Neural crest cell (in vitro differentiated cells): ENCODE results near the gene CD163L1. TPM values are rescaled to one million over a fixed set of nuclear protein-coding genes. Genes with fewer than 3 reads are reported as not detected.
"Not testable (repeated sequence)": the region's sequence is repeated elsewhere in the genome, so short reads cannot be mapped to it uniquely, and the experiment has no call there.

ENCODE experiments used
- DNase-seq: peaks from one replicate; pipeline ENCODE4 v3.0.0; 2021; ENCODE audit warnings: low read depth, mixed read lengths, low spot score
- H3K27ac Mint-ChIP-seq: one replicate; pipeline ENCODE4 v1.8.0; 2021; ENCODE audit warnings: mild to moderate bottlenecking, mixed read lengths; ENCODE audit not compliant: unreplicated experiment
- H3K27me3 Mint-ChIP-seq: 2 replicates; pipeline ENCODE4 v1.8.0; 2021; ENCODE audit warnings: low read depth, mild to moderate bottlenecking, mixed read lengths
- H3K36me3 Mint-ChIP-seq: 2 replicates; pipeline ENCODE4 v1.8.0; 2021; ENCODE audit warnings: low read depth, mild to moderate bottlenecking, mixed read lengths
- H3K4me1 Mint-ChIP-seq: 2 replicates; pipeline ENCODE4 v1.8.0; 2021; ENCODE audit warnings: mixed read lengths
- H3K4me3 Mint-ChIP-seq: one replicate; pipeline ENCODE4 v1.8.0; 2021; ENCODE audit warnings: mild to moderate bottlenecking, mixed read lengths
- H3K9me3 Mint-ChIP-seq: 2 replicates; pipeline ENCODE4 v1.8.0; 2021; ENCODE audit warnings: mixed read lengths
- total RNA-seq: library from RNA; stranded (reverse); gene quantifications from 2 replicates; pipeline ENCODE4 v1.2.1, GENCODE V29; 2021
- TF ChIP-seq, protein P1 (sequence below): fragments of 200-600 bp; sonication (generic); conservative IDR thresholded peaks from 2 replicates; pipeline ENCODE4 v1.5.0; 2021; ENCODE audit warnings: antibody characterized with exemption, mild to moderate bottlenecking

Gene CD163L1
- total RNA-seq, 1 donor from 2014 or later: 1.2 TPM

DNA sequence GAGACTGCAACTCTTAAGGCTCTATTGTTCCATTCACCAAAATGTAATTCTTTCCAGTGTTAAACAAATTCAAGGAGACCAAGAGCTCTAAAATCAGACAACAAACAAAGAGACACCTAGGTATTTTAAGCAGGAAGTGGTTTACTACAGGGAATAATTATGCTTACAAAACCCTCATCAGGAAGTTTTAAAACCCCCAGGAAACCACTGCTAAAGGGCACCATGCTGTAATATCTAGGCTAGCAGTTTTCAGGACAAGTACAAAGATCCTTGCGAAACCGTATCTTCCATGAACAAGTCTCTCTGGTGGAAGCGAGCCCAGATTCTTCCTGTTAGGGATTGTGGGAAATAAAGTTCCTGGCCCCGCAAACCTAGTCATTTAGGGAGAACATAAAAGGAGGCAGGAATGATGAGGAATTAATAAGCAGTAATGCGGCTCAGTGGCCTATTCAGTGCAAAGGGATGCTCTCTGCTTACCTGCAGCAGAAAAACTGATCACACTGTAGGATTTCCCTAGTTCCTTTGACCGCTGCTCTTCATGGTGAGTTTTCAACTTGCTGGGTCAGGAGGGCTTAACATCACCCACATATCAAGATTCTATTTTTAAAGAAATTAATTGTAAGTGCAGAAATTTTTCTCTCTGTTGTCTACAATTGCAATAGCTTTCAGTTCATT lies 97.3 kb downstream of the CD163L1 start:
- no peak overlapping the region for H3K27ac Mint-ChIP-seq
- no peak for DNase-seq

DNA sequence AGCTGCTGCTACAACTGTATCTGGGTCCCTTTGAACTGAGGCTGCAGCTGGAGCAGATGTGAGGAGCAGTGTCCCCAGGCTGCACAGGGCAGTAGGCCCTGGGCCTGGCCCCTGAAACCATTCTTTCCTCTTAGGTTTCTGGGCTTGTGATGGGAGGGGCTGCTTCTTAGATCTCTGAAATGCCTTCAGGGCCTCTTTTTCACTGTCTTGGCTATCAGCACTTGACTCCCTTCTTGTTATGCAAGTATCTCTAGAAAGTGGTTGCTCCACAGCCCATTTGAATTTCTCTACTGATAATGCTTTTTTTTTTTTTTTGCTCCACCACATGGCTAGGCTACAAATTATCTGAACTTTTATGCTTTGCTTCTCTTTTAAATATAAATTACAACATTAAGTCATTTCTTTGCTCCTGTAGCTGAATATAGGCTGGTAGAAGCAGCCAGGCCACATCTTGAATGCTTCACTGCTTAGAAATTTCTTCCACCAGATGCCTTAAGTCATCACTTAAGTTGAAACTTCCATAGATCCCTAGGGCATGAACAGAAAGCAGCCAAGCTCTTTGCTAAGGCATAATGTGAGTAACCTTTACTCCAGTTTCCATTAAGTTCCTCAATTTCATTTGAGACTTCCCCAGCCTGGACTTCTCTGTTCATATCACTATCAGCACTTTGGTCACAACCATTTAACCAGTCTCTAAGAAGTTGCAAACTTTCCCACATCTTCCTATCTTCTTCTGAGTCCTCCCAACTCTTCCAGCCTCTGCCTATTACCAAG lies 98.9 kb downstream of the CD163L1 start:
- Mint-ChIP-seq H3K27ac (no peak overlapping the region), H3K27me3 (no peaks in the 10 kb centered on the region), H3K4me1 (peaks cover 5% of the 10 kb centered on the region), H3K36me3 (no peaks in the 10 kb centered on the region), H3K4me3 (no peak overlapping the region), H3K9me3 (peaks cover 3% of the 10 kb centered on the region)
- TF ChIP-seq, protein P1, sequence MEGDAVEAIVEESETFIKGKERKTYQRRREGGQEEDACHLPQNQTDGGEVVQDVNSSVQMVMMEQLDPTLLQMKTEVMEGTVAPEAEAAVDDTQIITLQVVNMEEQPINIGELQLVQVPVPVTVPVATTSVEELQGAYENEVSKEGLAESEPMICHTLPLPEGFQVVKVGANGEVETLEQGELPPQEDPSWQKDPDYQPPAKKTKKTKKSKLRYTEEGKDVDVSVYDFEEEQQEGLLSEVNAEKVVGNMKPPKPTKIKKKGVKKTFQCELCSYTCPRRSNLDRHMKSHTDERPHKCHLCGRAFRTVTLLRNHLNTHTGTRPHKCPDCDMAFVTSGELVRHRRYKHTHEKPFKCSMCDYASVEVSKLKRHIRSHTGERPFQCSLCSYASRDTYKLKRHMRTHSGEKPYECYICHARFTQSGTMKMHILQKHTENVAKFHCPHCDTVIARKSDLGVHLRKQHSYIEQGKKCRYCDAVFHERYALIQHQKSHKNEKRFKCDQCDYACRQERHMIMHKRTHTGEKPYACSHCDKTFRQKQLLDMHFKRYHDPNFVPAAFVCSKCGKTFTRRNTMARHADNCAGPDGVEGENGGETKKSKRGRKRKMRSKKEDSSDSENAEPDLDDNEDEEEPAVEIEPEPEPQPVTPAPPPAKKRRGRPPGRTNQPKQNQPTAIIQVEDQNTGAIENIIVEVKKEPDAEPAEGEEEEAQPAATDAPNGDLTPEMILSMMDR: no peak
- DNase-seq: no peak

More for the DNA sequence above, 97.3 kb downstream of the CD163L1 start:
- TF ChIP-seq, protein P1: no peak
- Mint-ChIP-seq H3K4me1 (peaks cover 5% of the 10 kb centered on the region), H3K27me3 (peaks cover 2% of the 10 kb centered on the region), H3K36me3 (no peaks in the 10 kb centered on the region), H3K9me3 (peaks cover 3% of the 10 kb centered on the region), H3K4me3 (no peak overlapping the region)

DNA sequence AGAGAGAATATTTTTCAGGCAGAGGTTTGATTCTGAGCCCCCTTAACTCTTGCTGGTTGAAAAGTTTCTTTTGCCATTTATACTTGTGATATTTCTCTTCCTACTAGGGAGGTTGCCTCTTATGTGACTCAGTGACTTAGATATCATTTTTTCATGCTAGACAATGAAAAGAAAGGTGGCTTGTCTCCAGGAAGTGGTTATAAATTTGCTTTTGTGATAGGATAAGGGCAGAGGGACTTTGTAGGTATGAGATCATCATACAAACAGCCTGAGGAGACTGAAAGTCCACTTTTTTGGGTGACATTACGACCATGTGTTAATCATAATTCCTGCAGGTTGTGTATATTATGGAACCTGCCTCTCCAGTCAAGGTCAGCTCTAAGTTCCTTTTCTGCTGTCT lies 104.3 kb downstream of the CD163L1 start:
- peaks cover 5% of the 10 kb centered on the region for H3K27me3 Mint-ChIP-seq
- no peak for DNase-seq
- H3K4me3 Mint-ChIP-seq: no peak overlapping the region
- no peaks in the 10 kb centered on the region for H3K9me3 Mint-ChIP-seq
- TF ChIP-seq, protein P1: no peak
- H3K4me1 Mint-ChIP-seq: no peaks in the 10 kb centered on the region
- H3K36me3 Mint-ChIP-seq: no peaks in the 10 kb centered on the region
- H3K27ac Mint-ChIP-seq: no peak overlapping the region

DNA sequence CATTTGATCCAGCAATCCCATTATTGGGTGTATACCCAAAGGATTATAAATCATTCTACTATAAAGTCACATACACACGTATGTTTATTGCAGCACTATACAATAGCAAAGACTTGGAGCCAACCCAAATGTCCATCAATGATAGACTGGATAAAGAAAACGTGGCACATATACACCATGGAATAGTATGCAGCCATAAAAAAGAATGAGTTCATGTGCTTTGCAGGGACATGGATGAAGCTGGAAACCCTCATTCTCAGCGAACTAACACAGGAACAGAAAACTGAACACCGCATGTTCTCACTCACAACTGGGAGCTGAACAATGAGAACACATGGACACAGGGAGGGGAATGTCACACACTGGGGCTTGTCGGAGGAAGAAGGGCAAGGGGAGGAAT lies 106.2 kb downstream of the CD163L1 start:
- not testable (repeated sequence) for H3K9me3 Mint-ChIP-seq, H3K27me3 Mint-ChIP-seq, H3K4me1 Mint-ChIP-seq, H3K4me3 Mint-ChIP-seq, H3K36me3 Mint-ChIP-seq, DNase-seq, H3K27ac Mint-ChIP-seq

DNA sequence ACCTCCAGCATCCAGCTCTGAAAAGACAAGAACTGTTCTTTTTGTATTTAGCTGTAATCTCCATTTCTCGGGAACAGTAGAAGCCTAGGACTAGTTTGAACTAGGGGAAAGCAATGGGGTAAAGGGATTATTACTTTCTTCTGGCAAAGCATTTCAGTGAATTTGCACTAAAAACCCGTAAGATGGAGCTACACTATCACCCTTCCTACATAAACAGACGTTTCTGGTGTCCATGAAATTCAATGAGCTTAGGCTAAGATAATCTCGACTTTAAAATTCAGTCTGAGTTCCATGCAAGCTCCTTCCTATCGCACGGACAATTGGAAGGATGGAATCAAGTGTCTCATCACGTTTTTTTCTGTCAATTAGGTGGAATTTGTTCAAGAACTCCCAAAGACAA lies 116.0 kb downstream of the CD163L1 start:
- Mint-ChIP-seq H3K4me1 (no peaks in the 10 kb centered on the region), H3K27me3 (peaks cover 17% of the 10 kb centered on the region)

More for the DNA sequence above, 116.0 kb downstream of the CD163L1 start:
- Mint-ChIP-seq H3K9me3 (peaks cover 10% of the 10 kb centered on the region), H3K27ac (no peak overlapping the region), H3K36me3 (peaks cover 5% of the 10 kb centered on the region), H3K4me3 (no peak overlapping the region)
- DNase-seq: no peak
- TF ChIP-seq, protein P1: no peak
